ENCODE results near the gene TGM1.

DNA sequence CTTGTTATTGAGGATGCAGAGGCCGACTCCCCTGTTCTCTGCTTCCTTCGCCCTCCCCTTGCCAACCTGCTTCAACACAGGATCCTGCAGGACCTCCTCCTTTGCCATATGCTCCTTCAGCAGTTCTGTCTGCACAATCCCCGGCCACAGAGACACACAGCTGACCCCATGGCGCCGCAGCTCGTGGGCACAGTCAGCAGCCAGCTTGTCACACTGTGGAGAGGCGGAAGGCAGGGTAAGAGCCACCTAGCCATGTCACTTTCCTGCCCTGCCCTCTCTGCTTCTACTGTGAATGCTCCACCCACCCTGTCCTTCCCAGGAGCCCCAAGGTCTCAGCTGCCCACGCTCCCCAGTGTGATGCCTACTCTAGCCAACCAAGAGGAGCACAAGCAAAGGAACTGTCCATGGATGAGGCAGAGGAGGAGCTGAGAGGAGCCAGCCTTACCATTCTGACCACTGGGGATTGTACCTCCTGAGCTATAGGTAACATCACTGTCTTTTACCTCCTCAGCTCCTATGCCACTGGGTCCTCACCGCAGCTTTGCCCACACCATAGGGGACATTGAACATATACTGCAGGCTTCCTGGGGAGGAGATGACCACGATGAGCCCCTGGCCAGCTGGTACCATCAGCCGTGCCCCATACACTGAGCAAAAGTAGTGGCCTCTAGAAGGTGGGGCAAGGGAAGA, 29.3 kb upstream of the TGM1 start:
- TF ChIP-seq, protein P1, sequence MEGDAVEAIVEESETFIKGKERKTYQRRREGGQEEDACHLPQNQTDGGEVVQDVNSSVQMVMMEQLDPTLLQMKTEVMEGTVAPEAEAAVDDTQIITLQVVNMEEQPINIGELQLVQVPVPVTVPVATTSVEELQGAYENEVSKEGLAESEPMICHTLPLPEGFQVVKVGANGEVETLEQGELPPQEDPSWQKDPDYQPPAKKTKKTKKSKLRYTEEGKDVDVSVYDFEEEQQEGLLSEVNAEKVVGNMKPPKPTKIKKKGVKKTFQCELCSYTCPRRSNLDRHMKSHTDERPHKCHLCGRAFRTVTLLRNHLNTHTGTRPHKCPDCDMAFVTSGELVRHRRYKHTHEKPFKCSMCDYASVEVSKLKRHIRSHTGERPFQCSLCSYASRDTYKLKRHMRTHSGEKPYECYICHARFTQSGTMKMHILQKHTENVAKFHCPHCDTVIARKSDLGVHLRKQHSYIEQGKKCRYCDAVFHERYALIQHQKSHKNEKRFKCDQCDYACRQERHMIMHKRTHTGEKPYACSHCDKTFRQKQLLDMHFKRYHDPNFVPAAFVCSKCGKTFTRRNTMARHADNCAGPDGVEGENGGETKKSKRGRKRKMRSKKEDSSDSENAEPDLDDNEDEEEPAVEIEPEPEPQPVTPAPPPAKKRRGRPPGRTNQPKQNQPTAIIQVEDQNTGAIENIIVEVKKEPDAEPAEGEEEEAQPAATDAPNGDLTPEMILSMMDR (IDR thresholded peaks at IDR 0.05): no peak
- TF ChIP-seq POLR2A (IDR thresholded peaks at IDR 0.05): no peak
